PC-9 (cell line): ENCODE measurements around the gene SLC1A5.

Experiments used
- EZH2 ChIP-seq: fragments of 200-600 bp; sonication (generic); IDR thresholded peaks from 2 replicates; pipeline ENCODE4 v1.8.0; 2017; ENCODE audit warnings: antibody characterized with exemption, low read depth
- TF ChIP-seq, protein P1 (sequence below): fragments of 200-600 bp; sonication (generic); conservative IDR thresholded peaks from 2 replicates; pipeline ENCODE4 v1.6.1; 2017; ENCODE audit warnings: mixed run types, antibody characterized with exemption, mild to moderate bottlenecking, moderate library complexity

DNA sequence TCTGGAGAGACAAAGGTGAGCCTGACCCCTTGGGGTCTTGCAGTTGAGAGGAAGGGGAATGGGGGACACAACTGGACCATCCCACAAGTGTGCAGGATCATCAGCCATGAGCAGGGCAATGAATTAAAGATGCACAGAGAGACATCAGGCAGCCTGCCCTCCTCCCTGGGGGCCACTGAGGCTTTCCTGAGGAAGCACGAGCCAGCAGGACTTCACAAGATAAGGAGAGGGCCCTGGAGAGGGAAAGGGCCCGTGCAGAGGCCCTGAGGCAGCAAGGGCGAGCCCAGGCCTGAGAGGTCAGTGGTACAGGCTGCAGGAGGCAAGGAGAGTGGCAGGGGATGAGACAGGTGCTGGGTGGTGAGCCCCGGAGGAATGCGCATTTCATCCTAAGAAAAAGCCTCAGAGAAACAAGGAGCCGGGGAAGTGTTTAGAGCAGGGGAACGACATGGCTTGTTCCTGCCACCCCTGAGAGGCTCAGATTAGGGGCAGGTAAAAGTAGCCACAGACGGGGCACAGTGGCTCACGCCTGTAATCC, 62.5 kb downstream of the SLC1A5 start:
- TF ChIP-seq, protein P1, sequence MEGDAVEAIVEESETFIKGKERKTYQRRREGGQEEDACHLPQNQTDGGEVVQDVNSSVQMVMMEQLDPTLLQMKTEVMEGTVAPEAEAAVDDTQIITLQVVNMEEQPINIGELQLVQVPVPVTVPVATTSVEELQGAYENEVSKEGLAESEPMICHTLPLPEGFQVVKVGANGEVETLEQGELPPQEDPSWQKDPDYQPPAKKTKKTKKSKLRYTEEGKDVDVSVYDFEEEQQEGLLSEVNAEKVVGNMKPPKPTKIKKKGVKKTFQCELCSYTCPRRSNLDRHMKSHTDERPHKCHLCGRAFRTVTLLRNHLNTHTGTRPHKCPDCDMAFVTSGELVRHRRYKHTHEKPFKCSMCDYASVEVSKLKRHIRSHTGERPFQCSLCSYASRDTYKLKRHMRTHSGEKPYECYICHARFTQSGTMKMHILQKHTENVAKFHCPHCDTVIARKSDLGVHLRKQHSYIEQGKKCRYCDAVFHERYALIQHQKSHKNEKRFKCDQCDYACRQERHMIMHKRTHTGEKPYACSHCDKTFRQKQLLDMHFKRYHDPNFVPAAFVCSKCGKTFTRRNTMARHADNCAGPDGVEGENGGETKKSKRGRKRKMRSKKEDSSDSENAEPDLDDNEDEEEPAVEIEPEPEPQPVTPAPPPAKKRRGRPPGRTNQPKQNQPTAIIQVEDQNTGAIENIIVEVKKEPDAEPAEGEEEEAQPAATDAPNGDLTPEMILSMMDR: no peak
- TF ChIP-seq EZH2: no peak
